Measurements from ENCODE around the gene RASA1. TPM values are rescaled to one million over a fixed set of nuclear protein-coding genes. Genes with fewer than 3 reads are reported as not detected.

Gene RASA1
- total RNA-seq, 1 donor = 43.8 TPM

DNA sequence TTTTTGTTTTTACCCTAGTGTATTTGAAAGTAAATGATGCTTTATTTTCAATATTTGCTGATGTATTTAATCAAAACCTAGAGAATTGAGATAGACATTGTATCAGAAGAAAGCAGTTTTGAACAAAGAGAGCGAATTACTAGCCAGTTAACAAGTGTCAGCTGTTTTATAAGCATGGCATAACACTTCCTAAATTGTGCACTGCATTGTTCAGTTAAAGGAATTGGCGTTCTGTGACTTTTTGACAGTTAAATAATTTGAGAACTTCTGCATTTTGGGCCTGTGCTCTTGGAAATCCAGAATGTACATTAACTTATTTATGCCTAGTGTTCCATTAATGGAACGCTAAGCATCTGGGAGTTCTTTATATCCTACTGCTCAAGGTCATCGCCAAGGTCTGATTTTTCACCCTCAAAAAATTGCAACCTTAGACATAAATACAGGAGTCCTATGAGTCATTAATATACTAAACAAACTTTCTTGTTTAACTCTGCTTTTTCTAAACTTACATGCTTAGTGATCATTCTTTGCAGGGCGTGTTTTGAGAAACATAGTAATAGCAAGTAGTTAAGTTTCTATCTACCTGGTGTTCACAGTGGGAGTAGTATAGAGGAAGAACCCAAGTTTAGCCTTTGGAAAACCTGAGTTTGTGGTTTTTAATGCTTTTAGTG, 31.1 kb downstream of the RASA1 start:
- H3K27me3 ChIP-seq (ENCODE audit: insufficient read depth, low read length) = no peaks in the 10 kb centered on the region
- no peak overlapping the region for H3K4me3 ChIP-seq (ENCODE audit: insufficient read depth, low read length)
- peaks cover 6% of the 10 kb centered on the region for H4K20me1 ChIP-seq (ENCODE audit: insufficient read depth, low read length)
- peaks cover 94% of the 10 kb centered on the region for H3K79me2 ChIP-seq (ENCODE audit: insufficient read depth, low read length)
- peaks cover 3% of the 10 kb centered on the region for H3K36me3 ChIP-seq (ENCODE audit: insufficient read depth, low read length)
- no peak overlapping the region for H2AFZ ChIP-seq (ENCODE audit: low read length)
- peak overlapping the region; percentile 1 for H3K27ac ChIP-seq (ENCODE audit: low read depth, low read length)
- H3K4me2 ChIP-seq (ENCODE audit: insufficient read depth, low read length) = no peak overlapping the region
- no peak for DNase-seq (ENCODE audit: insufficient read length, low spot score, missing footprints)
- TF ChIP-seq, protein P1, sequence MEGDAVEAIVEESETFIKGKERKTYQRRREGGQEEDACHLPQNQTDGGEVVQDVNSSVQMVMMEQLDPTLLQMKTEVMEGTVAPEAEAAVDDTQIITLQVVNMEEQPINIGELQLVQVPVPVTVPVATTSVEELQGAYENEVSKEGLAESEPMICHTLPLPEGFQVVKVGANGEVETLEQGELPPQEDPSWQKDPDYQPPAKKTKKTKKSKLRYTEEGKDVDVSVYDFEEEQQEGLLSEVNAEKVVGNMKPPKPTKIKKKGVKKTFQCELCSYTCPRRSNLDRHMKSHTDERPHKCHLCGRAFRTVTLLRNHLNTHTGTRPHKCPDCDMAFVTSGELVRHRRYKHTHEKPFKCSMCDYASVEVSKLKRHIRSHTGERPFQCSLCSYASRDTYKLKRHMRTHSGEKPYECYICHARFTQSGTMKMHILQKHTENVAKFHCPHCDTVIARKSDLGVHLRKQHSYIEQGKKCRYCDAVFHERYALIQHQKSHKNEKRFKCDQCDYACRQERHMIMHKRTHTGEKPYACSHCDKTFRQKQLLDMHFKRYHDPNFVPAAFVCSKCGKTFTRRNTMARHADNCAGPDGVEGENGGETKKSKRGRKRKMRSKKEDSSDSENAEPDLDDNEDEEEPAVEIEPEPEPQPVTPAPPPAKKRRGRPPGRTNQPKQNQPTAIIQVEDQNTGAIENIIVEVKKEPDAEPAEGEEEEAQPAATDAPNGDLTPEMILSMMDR (IDR thresholded peaks at IDR 0.05; ENCODE audit: extremely low read depth, low read depth, low read length) = no peak
- H3K4me1 ChIP-seq (ENCODE audit: insufficient read depth, low read length) = peaks cover 61% of the 10 kb centered on the region
- no peaks in the 10 kb centered on the region for H3K9me3 ChIP-seq (ENCODE audit: low read depth, low read length)

DNA sequence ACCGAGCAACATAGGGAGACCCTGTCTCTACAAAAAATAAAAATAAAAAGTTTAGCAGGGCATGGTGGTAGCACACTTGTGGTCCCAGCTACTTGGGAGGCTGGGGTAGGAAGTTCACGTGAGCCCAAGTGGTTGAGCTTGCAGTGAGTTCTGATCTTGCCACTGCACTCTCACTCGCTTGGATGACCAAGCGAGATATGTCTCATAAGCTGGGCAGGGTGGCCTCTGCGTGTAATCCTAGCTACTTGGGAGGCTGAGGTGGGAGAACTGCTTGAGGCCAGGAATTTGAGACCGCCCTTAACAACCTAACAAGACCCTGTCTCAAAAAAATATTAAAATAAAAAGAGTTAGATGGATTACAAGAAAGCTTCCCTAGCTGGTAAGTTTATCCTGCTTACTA, 32.5 kb downstream of the RASA1 start:
- no peak for DNase-seq (ENCODE audit: insufficient read length, low spot score, missing footprints)
- Histone ChIP-seq H3K4me3 (ENCODE audit: insufficient read depth, low read length) (no peak overlapping the region), H3K36me3 (ENCODE audit: insufficient read depth, low read length) (peaks cover 11% of the 10 kb centered on the region), H3K27me3 (ENCODE audit: insufficient read depth, low read length) (no peaks in the 10 kb centered on the region), H4K20me1 (ENCODE audit: insufficient read depth, low read length) (peaks cover 6% of the 10 kb centered on the region), H3K9me3 (ENCODE audit: low read depth, low read length) (no peaks in the 10 kb centered on the region), H2AFZ (ENCODE audit: low read length) (no peak overlapping the region), H3K4me1 (ENCODE audit: insufficient read depth, low read length) (peaks cover 61% of the 10 kb centered on the region), H3K79me2 (ENCODE audit: insufficient read depth, low read length) (peaks cover 94% of the 10 kb centered on the region), H3K27ac (ENCODE audit: low read depth, low read length) (peak overlapping the region; percentile 41), H3K4me2 (ENCODE audit: insufficient read depth, low read length) (peak overlapping the region; percentile 35)
- TF ChIP-seq, protein P1 (IDR thresholded peaks at IDR 0.05; ENCODE audit: extremely low read depth, low read depth, low read length) = no peak

- peak; percentile 80 for DNase-seq (ENCODE audit: insufficient read length, low spot score, missing footprints)
- Histone ChIP-seq H2AFZ (ENCODE audit: low read length) (no peak overlapping the region), H3K9me3 (ENCODE audit: low read depth, low read length) (no peaks in the 10 kb centered on the region), H3K79me2 (ENCODE audit: insufficient read depth, low read length) (peaks cover 94% of the 10 kb centered on the region), H4K20me1 (ENCODE audit: insufficient read depth, low read length) (peaks cover 6% of the 10 kb centered on the region), H3K4me3 (ENCODE audit: insufficient read depth, low read length) (no peak overlapping the region), H3K4me2 (ENCODE audit: insufficient read depth, low read length) (peak overlapping the region; percentile 35), H3K36me3 (ENCODE audit: insufficient read depth, low read length) (peaks cover 17% of the 10 kb centered on the region), H3K27me3 (ENCODE audit: insufficient read depth, low read length) (no peaks in the 10 kb centered on the region), H3K27ac (ENCODE audit: low read depth, low read length) (peak overlapping the region; percentile 41), H3K4me1 (ENCODE audit: insufficient read depth, low read length) (peaks cover 61% of the 10 kb centered on the region)
- TF ChIP-seq, protein P1 (IDR thresholded peaks at IDR 0.05; ENCODE audit: extremely low read depth, low read depth, low read length) = no peak
Measured at GRCh38 chr5:87300744-87301143, 33.1 kb downstream of the RASA1 start.

DNA sequence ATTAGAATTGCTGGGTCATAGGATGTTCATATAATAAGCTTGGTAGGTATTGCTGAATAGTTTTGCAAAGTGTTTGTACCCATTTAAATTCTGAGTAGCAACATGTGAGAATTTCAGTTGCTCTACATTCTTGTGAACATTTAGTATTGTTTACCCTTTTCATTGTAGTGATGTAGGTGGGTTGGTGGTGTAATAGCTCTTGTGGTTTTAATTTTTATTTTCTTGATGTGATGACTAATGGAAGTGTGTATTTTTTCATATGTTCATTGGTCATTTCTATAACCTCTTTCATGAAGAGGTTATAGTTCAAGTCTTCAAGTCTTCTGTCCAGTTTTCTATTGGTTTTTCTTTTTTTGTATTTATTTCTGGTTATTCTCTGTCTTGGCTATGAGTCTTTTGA, 34.4 kb downstream of the RASA1 start:
- DNase-seq (ENCODE audit: insufficient read length, low spot score, missing footprints) = no peak
- H4K20me1 ChIP-seq (ENCODE audit: insufficient read depth, low read length) = peaks cover 6% of the 10 kb centered on the region
- peaks cover 94% of the 10 kb centered on the region for H3K79me2 ChIP-seq (ENCODE audit: insufficient read depth, low read length)
- H3K36me3 ChIP-seq (ENCODE audit: insufficient read depth, low read length) = peaks cover 20% of the 10 kb centered on the region
- H3K4me1 ChIP-seq (ENCODE audit: insufficient read depth, low read length) = peaks cover 55% of the 10 kb centered on the region
- no peak overlapping the region for H2AFZ ChIP-seq (ENCODE audit: low read length)
- H3K9me3 ChIP-seq (ENCODE audit: low read depth, low read length) = no peaks in the 10 kb centered on the region
- H3K27me3 ChIP-seq (ENCODE audit: insufficient read depth, low read length) = no peaks in the 10 kb centered on the region
- peak overlapping the region; percentile 41 for H3K27ac ChIP-seq (ENCODE audit: low read depth, low read length)
- no peak overlapping the region for H3K4me2 ChIP-seq (ENCODE audit: insufficient read depth, low read length)
- TF ChIP-seq, protein P1 (IDR thresholded peaks at IDR 0.05; ENCODE audit: extremely low read depth, low read depth, low read length) = no peak
- no peak overlapping the region for H3K4me3 ChIP-seq (ENCODE audit: insufficient read depth, low read length)
